GM23338 (cell line): ENCODE results near the gene CCDC124. TPM values are rescaled to one million over a fixed set of nuclear protein-coding genes. Genes with fewer than 3 reads are reported as not detected.

Source experiments
- ATAC-seq: fragments of 200-7000 bp; cut with Tn5 transposase; 3 replicates; pipeline ENCODE4 v1.9.1; 2020
- DNase-seq: peaks from one replicate; pipeline ENCODE4 v3.0.0-alpha.2; 2015; ENCODE audit warnings: low spot score
- H2AFZ ChIP-seq: fragments of 200-600 bp; sonication (generic); 2 replicates; pipeline ENCODE4 v1.8.0; 2016; ENCODE audit warnings: antibody characterized with exemption, mild to moderate bottlenecking, moderate library complexity
- H3F3A ChIP-seq: fragments of 200-600 bp; sonication (generic); replicated peaks from 2 replicates; pipeline ENCODE4 v1.8.0; 2017; ENCODE audit warnings: antibody characterized with exemption, mixed run types, low read depth
- H3K27ac ChIP-seq: fragments of 200-600 bp; sonication (generic); 2 replicates; pipeline ENCODE4 v1.6.1; 2016; ENCODE audit warnings: low read depth
- H3K27me3 ChIP-seq: fragments of 200-600 bp; sonication (generic); 2 replicates; pipeline ENCODE4 v1.8.0; 2016; ENCODE audit warnings: mild to moderate bottlenecking, mixed run types, moderate library complexity; ENCODE audit not compliant: insufficient read depth
- H3K36me3 ChIP-seq: fragments of 200-600 bp; sonication (generic); 2 replicates; pipeline ENCODE4 v1.8.0; 2016; ENCODE audit warnings: mild to moderate bottlenecking; ENCODE audit not compliant: insufficient read depth
- H3K4me1 ChIP-seq: fragments of 200-600 bp; sonication (generic); 2 replicates; pipeline ENCODE4 v1.8.0; 2016; ENCODE audit warnings: mild to moderate bottlenecking, moderate library complexity; ENCODE audit not compliant: insufficient read depth
- H3K4me2 ChIP-seq: fragments of 200-600 bp; sonication (generic); 2 replicates; pipeline ENCODE4 v1.7.1; 2017; ENCODE audit warnings: mixed run types
- H3K4me3 ChIP-seq: fragments of 200-600 bp; sonication (generic); 2 replicates; pipeline ENCODE4 v1.6.1; 2016; ENCODE audit warnings: mixed run types
- H3K79me2 ChIP-seq: fragments of 200-600 bp; sonication (generic); replicated peaks from 2 replicates; pipeline ENCODE4 v1.8.0; 2017; ENCODE audit warnings: mild to moderate bottlenecking; ENCODE audit not compliant: insufficient read depth
- H3K9me2 ChIP-seq: fragments of 200-600 bp; sonication (generic); 2 replicates; pipeline ENCODE4 v1.8.0; 2017; ENCODE audit not compliant: insufficient read depth
- H4K20me1 ChIP-seq: fragments of 200-600 bp; sonication (generic); replicated peaks from 2 replicates; pipeline ENCODE4 v1.8.0; 2017; ENCODE audit warnings: mild to moderate bottlenecking; ENCODE audit not compliant: insufficient read depth
- H3K27ac Mint-ChIP-seq: 2 replicates; pipeline ENCODE4 v1.8.0; 2020; ENCODE audit warnings: inconsistent platforms, mild to moderate bottlenecking, moderate library complexity, mixed read lengths
- H3K27me3 Mint-ChIP-seq: 3 replicates; pipeline ENCODE4 v1.8.0; 2022; ENCODE audit warnings: low read depth, mild to moderate bottlenecking, moderate library complexity, mixed read lengths, inconsistent platforms; ENCODE audit not compliant: insufficient read depth, poor library complexity
- H3K36me3 Mint-ChIP-seq: 3 replicates; pipeline ENCODE4 v1.8.0; 2021; ENCODE audit warnings: low read depth, mild to moderate bottlenecking, inconsistent platforms, moderate library complexity, mixed read lengths
- H3K4me1 Mint-ChIP-seq: 3 replicates; pipeline ENCODE4 v1.8.0; 2020; ENCODE audit warnings: mild to moderate bottlenecking, inconsistent platforms, mixed read lengths
- H3K4me3 Mint-ChIP-seq: 3 replicates; pipeline ENCODE4 v1.8.0; 2021; ENCODE audit warnings: moderate library complexity, mild to moderate bottlenecking, inconsistent platforms, mixed read lengths
- H3K9me3 Mint-ChIP-seq: 3 replicates; pipeline ENCODE4 v1.8.0; 2020; ENCODE audit warnings: moderate library complexity, mild to moderate bottlenecking, inconsistent platforms, mixed read lengths
- CREB1 ChIP-seq: fragments of 250-450 bp; sonication (Bioruptor Pico); IDR thresholded peaks from 2 replicates; pipeline ENCODE4 v1.5.0; 2020; ENCODE audit warnings: low read depth, mild to moderate bottlenecking, moderate library complexity
- EZH2phosphoT487 ChIP-seq: fragments of 200-600 bp; sonication (generic); IDR thresholded peaks from one replicate; pipeline ENCODE4 v1.8.1; 2018; ENCODE audit warnings: antibody characterized with exemption; ENCODE audit not compliant: unreplicated experiment
- NANOG ChIP-seq: IDR thresholded peaks from 2 replicates; pipeline ENCODE4 v1.6.1; 2016; ENCODE audit warnings: antibody characterized with exemption, borderline replicate concordance
- POLR2AphosphoS5 ChIP-seq: IDR thresholded peaks from 2 replicates; pipeline ENCODE4 v1.6.1; 2016; ENCODE audit warnings: antibody characterized with exemption, low read depth
- STAT1 ChIP-seq: IDR thresholded peaks from one replicate; pipeline ENCODE4 v1.6.1; 2016; ENCODE audit warnings: antibody characterized with exemption; ENCODE audit not compliant: unreplicated experiment
- ZNF114 ChIP-seq: fragments of 250-450 bp; sonication (Bioruptor Pico); IDR thresholded peaks from 2 replicates; pipeline ENCODE4 v1.5.0; 2020; ENCODE audit warnings: mild to moderate bottlenecking, moderate library complexity
- polyA plus RNA-seq: library from polyadenylated mRNA; unstranded; fragments of >200 nt; fragmentation: Nextera tagmentation; extraction: Ambion mirVana; gene quantifications from 2 replicates; pipeline ENCODE4 v1.2.1, GENCODE V29; 2016
- total RNA-seq: library from RNA; depleted of rRNA; stranded (reverse); fragments of >200 nt; shearing (Covaris generic); gene quantifications from 2 replicates; pipeline ENCODE4 v1.2.3, GENCODE V29; 2014
- TF ChIP-seq, protein P1 (sequence below): fragments of 250-450 bp; sonication (Bioruptor Pico); IDR thresholded peaks from 2 replicates; pipeline ENCODE4 v1.5.0; 2020; ENCODE audit warnings: mild to moderate bottlenecking, moderate library complexity
- TF ChIP-seq, protein P2 (sequence below): IDR thresholded peaks from 2 replicates; pipeline ENCODE4 v1.6.1; 2016; ENCODE audit warnings: antibody characterized with exemption

The CCDC124 gene
- total and polyA plus RNA-seq, 2 experiments from 2014 or later: 56.0 to 182 TPM

DNA sequence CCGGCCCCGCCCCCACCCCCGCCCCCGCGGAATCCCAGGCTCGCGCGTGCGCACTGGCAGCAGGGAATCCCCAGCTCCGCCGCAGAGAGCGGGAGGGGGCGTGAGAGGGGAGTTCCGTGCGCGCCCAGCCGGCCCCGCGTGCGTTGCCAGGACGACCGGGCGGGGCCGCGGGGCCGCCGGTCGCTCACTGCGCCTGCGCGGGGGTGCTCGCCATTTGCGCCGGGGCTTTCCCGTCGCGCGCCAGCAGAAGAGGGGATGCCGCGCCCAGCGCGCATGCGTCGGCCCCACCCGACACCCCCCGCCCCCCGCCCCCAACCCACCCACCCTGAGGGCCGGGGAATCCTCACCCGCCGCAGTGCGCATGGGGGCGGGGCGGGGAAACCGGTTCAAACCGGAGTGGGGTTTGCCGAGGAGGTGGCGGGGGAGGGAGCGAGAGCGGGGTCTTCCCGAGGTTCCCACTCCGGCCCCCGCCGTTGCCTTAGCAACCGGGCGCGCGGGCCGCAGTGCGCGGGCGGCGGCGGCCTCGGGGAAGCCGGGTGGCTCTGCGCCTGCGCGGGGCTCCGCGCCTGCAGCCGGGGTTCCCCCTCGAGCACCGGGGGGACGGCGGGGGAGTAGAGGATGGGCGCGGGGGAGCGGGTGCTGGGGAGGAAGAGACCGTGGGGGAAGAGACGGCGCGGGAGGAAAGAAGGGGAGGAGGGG is 15.1 kb downstream of the CCDC124 start (continued):
- TF ChIP-seq, protein P1, sequence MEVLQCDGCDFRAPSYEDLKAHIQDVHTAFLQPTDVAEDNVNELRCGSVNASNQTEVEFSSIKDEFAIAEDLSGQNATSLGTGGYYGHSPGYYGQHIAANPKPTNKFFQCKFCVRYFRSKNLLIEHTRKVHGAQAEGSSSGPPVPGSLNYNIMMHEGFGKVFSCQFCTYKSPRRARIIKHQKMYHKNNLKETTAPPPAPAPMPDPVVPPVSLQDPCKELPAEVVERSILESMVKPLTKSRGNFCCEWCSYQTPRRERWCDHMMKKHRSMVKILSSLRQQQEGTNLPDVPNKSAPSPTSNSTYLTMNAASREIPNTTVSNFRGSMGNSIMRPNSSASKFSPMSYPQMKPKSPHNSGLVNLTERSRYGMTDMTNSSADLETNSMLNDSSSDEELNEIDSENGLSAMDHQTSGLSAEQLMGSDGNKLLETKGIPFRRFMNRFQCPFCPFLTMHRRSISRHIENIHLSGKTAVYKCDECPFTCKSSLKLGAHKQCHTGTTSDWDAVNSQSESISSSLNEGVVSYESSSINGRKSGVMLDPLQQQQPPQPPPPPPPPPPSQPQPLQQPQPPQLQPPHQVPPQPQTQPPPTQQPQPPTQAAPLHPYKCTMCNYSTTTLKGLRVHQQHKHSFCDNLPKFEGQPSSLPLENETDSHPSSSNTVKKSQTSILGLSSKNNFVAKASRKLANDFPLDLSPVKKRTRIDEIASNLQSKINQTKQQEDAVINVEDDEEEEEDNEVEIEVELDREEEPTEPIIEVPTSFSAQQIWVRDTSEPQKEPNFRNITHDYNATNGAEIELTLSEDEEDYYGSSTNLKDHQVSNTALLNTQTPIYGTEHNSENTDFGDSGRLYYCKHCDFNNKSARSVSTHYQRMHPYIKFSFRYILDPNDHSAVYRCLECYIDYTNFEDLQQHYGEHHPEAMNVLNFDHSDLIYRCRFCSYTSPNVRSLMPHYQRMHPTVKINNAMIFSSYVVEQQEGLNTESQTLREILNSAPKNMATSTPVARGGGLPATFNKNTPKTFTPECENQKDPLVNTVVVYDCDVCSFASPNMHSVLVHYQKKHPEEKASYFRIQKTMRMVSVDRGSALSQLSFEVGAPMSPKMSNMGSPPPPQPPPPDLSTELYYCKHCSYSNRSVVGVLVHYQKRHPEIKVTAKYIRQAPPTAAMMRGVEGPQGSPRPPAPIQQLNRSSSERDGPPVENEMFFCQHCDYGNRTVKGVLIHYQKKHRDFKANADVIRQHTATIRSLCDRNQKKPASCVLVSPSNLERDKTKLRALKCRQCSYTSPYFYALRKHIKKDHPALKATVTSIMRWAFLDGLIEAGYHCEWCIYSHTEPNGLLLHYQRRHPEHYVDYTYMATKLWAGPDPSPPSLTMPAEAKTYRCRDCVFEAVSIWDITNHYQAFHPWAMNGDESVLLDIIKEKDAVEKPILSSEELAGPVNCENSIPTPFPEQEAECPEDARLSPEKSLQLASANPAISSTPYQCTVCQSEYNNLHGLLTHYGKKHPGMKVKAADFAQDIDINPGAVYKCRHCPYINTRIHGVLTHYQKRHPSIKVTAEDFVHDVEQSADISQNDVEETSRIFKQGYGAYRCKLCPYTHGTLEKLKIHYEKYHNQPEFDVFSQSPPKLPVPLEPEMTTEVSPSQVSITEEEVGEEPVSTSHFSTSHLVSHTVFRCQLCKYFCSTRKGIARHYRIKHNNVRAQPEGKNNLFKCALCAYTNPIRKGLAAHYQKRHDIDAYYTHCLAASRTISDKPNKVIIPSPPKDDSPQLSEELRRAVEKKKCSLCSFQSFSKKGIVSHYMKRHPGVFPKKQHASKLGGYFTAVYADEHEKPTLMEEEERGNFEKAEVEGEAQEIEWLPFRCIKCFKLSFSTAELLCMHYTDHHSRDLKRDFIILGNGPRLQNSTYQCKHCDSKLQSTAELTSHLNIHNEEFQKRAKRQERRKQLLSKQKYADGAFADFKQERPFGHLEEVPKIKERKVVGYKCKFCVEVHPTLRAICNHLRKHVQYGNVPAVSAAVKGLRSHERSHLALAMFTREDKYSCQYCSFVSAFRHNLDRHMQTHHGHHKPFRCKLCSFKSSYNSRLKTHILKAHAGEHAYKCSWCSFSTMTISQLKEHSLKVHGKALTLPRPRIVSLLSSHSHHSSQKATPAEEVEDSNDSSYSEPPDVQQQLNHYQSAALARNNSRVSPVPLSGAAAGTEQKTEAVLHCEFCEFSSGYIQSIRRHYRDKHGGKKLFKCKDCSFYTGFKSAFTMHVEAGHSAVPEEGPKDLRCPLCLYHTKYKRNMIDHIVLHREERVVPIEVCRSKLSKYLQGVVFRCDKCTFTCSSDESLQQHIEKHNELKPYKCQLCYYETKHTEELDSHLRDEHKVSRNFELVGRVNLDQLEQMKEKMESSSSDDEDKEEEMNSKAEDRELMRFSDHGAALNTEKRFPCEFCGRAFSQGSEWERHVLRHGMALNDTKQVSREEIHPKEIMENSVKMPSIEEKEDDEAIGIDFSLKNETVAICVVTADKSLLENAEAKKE: no peak

DNA sequence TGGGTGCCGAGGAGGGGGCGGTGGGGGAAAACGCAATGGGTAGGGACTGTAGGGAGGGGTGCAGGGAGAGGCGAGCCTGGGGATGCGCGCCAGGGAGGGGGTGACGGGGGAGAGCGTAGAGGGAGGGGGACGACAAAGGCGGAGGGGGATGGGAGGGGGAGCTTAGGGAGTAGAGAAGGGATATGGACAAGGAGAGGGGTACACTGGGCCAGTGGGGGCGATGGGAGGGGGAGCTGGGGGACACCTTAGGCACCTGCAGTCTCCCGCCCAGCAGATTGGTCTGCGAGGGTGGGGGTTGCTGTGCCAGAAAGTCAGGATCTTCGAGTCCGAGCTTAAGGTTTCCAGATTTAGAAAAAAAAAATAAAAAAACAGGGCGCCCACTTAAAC is 15.7 kb downstream of the CCDC124 start:
- H3K27ac ChIP-seq: no peak overlapping the region
- H3K9me3 Mint-ChIP-seq: no peaks in the 10 kb centered on the region
- H3K79me2 ChIP-seq: no peaks in the 10 kb centered on the region
- peak overlapping the region; percentile 94 for H3K4me2 ChIP-seq
- H4K20me1 ChIP-seq: no peaks in the 10 kb centered on the region
- H3K9me2 ChIP-seq: no peaks in the 10 kb centered on the region
- peaks cover 21% of the 10 kb centered on the region for H3F3A ChIP-seq
- peaks cover 31% of the 10 kb centered on the region for H3K4me1 Mint-ChIP-seq
- H3K27ac Mint-ChIP-seq: no peak overlapping the region
- peaks cover 67% of the 10 kb centered on the region for H3K27me3 Mint-ChIP-seq
- H2AFZ ChIP-seq: no peak overlapping the region
- H3K36me3 ChIP-seq: no peaks in the 10 kb centered on the region
- H3K4me1 ChIP-seq: peaks cover 30% of the 10 kb centered on the region; the same call in 1 of the 2 replicates
- H3K36me3 Mint-ChIP-seq: no peaks in the 10 kb centered on the region; the same call in 2 of the 3 replicates
- H3K27me3 ChIP-seq: peaks cover 49% of the 10 kb centered on the region
- peak overlapping the region; percentile 72 for H3K4me3 ChIP-seq
- peak overlapping the region; percentile 76 for H3K4me3 Mint-ChIP-seq
- ATAC-seq (no peak; the same call in 1 of the 3 replicates), DNase-seq (peak; percentile 82)
- TF ChIP-seq NANOG: no peak
- TF ChIP-seq ZNF114 (CRISPR knock-in tag): no peak
- TF ChIP-seq STAT1: no peak
- TF ChIP-seq EZH2phosphoT487: no peak
- TF ChIP-seq, protein P1: no peak
- TF ChIP-seq, protein P2, sequence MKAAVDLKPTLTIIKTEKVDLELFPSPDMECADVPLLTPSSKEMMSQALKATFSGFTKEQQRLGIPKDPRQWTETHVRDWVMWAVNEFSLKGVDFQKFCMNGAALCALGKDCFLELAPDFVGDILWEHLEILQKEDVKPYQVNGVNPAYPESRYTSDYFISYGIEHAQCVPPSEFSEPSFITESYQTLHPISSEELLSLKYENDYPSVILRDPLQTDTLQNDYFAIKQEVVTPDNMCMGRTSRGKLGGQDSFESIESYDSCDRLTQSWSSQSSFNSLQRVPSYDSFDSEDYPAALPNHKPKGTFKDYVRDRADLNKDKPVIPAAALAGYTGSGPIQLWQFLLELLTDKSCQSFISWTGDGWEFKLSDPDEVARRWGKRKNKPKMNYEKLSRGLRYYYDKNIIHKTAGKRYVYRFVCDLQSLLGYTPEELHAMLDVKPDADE: no peak
- no peak for TF ChIP-seq POLR2AphosphoS5
- no peak for TF ChIP-seq CREB1 (CRISPR knock-in tag)
